ENCODE data around the gene FN1. TPM values are rescaled to one million over a fixed set of nuclear protein-coding genes. Genes with fewer than 3 reads are reported as not detected.

FN1 gene
- total RNA-seq, 1 donor from 2014 or later = 52.0 TPM

DNA sequence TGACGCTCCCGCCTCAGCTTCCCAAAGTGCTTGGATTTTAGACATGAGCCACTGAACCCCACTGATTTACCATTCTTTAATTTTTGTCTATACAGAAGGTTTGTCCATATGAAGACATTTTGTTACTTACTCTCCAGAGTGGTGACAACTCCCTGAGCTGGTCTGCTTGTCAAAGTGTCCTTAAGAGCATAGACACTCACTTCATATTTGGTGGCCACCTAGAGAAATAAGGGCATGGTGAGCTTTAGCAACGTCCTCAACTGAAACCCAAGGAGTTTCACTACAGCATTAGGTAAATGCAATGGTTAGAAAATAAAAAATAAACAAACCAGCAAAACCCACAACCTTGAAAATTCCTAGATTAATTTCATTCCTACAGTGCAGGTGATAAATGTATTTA, 57.8 kb downstream of the FN1 start:
- no peak for DNase-seq (ENCODE audit: low spot score)
- H3K9ac ChIP-seq = no peak overlapping the region
- TF ChIP-seq EZH2phosphoT487 (IDR thresholded peaks at IDR 0.05) = no peak
- H3K4me2 ChIP-seq = no peak overlapping the region
- H4K20me1 ChIP-seq (ENCODE audit: low read depth) = no peaks in the 10 kb centered on the region
- H3K4me3 Mint-ChIP-seq = no peak overlapping the region
- no peaks in the 10 kb centered on the region for H3K27me3 ChIP-seq
- no peaks in the 10 kb centered on the region for H3K79me2 ChIP-seq (ENCODE audit: low read depth)
- no peaks in the 10 kb centered on the region for H3F3A ChIP-seq (ENCODE audit: low read depth)
- peaks cover 46% of the 10 kb centered on the region for H3K36me3 Mint-ChIP-seq
- no peaks in the 10 kb centered on the region for H3K9me3 ChIP-seq (ENCODE audit: low read depth)
- H3K36me3 ChIP-seq = no peaks in the 10 kb centered on the region
- no peak overlapping the region for H3K4me3 ChIP-seq
- no peak overlapping the region for H3K27ac ChIP-seq
- H3K4me1 Mint-ChIP-seq = no peaks in the 10 kb centered on the region
- H3K27ac Mint-ChIP-seq = no peak overlapping the region
- peaks cover 2% of the 10 kb centered on the region for H3K27me3 Mint-ChIP-seq (ENCODE audit: insufficient read depth, low read depth)
- H2AFZ ChIP-seq (replicated peaks) = no peak overlapping the region
- no peaks in the 10 kb centered on the region for H3K9me3 Mint-ChIP-seq
- H3K4me1 ChIP-seq = no peaks in the 10 kb centered on the region

DNA sequence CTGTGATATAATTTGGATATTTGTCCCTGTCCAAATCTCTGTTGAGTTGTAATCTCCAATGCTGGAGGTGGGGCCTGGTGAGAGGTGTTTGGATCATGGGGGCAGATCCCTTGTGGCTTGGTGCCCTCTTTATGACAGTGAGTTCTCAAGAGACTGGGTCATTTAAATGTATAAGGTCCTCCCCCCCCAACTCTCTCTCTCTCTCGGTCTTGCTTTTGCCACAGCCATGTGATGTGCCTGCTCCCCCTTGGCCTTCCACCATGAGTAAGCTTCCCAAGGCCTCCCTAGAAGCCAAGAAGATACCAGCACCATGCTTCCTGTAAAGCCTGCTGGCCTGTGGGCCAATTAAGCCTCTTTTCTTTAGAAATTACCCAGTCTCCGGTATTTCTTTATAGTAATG, 58.6 kb downstream of the FN1 start:
- no peak overlapping the region for H3K27ac ChIP-seq
- H3K79me2 ChIP-seq (ENCODE audit: low read depth) = no peaks in the 10 kb centered on the region
- Mint-ChIP-seq H3K36me3 (peaks cover 42% of the 10 kb centered on the region), H3K9me3 (no peaks in the 10 kb centered on the region), H3K4me3 (no peak overlapping the region), H3K4me1 (no peaks in the 10 kb centered on the region), H3K27ac (no peak overlapping the region), H3K27me3 (ENCODE audit: insufficient read depth, low read depth) (no peaks in the 10 kb centered on the region)
- H3K9ac ChIP-seq = no peak overlapping the region
- DNase-seq (ENCODE audit: low spot score) = no peak
- no peaks in the 10 kb centered on the region for H3K27me3 ChIP-seq
- H3K9me3 ChIP-seq (ENCODE audit: low read depth) = no peaks in the 10 kb centered on the region
- no peak overlapping the region for H3K4me3 ChIP-seq
- no peaks in the 10 kb centered on the region for H4K20me1 ChIP-seq (ENCODE audit: low read depth)
- TF ChIP-seq, protein P1, sequence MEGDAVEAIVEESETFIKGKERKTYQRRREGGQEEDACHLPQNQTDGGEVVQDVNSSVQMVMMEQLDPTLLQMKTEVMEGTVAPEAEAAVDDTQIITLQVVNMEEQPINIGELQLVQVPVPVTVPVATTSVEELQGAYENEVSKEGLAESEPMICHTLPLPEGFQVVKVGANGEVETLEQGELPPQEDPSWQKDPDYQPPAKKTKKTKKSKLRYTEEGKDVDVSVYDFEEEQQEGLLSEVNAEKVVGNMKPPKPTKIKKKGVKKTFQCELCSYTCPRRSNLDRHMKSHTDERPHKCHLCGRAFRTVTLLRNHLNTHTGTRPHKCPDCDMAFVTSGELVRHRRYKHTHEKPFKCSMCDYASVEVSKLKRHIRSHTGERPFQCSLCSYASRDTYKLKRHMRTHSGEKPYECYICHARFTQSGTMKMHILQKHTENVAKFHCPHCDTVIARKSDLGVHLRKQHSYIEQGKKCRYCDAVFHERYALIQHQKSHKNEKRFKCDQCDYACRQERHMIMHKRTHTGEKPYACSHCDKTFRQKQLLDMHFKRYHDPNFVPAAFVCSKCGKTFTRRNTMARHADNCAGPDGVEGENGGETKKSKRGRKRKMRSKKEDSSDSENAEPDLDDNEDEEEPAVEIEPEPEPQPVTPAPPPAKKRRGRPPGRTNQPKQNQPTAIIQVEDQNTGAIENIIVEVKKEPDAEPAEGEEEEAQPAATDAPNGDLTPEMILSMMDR (IDR thresholded peaks at IDR 0.05) = no peak
- no peak for TF ChIP-seq EZH2phosphoT487 (IDR thresholded peaks at IDR 0.05)
- no peak for TF ChIP-seq EZH2 (IDR thresholded peaks at IDR 0.05)
- H3K4me2 ChIP-seq = no peak overlapping the region
- H3K4me1 ChIP-seq = no peaks in the 10 kb centered on the region
- H3F3A ChIP-seq (ENCODE audit: low read depth) = no peaks in the 10 kb centered on the region
- no peak overlapping the region for H2AFZ ChIP-seq (replicated peaks)
- no peaks in the 10 kb centered on the region for H3K36me3 ChIP-seq

DNA sequence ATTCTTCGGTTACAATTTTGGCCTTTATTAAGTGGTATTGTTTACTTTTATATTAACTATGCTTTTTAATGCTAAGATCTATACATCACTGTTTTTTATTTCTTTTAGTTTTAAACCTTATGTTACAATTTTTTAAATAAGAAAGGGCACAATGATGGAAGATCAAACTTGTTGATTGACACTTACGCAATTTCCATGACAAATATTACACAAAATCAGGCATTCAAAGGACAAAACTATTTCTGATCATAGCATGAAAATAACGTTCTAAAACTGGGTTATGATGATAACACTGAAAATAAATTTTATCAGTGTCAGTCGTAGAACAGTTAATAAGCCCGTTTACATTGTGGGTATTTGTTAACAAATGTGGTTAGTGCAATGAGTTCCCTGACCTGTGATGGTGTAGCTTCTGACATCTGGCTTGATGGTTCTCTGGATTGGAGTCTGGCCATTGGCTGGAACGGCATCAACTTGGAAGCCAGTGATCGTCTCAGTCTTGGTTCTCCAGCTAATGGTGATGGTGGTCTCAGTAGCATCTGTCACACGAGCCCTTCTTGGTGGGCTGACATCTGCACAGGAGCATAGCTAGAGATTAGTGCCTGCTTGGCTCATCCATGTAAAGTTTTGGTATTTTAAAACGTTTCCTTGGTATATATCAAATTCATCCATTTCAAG, 59.6 kb downstream of the FN1 start:
- no peaks in the 10 kb centered on the region for H3K27me3 ChIP-seq
- Mint-ChIP-seq H3K27me3 (ENCODE audit: insufficient read depth, low read depth) (no peaks in the 10 kb centered on the region), H3K4me1 (no peaks in the 10 kb centered on the region), H3K36me3 (peaks cover 45% of the 10 kb centered on the region), H3K27ac (no peak overlapping the region), H3K9me3 (no peaks in the 10 kb centered on the region), H3K4me3 (no peak overlapping the region)
- H3K4me3 ChIP-seq = no peak overlapping the region
- H3K27ac ChIP-seq = no peak overlapping the region
- H3K36me3 ChIP-seq = no peaks in the 10 kb centered on the region
- H3K4me2 ChIP-seq = no peak overlapping the region
- no peak for DNase-seq (ENCODE audit: low spot score)
- H3K9ac ChIP-seq = no peak overlapping the region
- TF ChIP-seq EZH2phosphoT487 (IDR thresholded peaks at IDR 0.05) = no peak
- TF ChIP-seq, protein P1 (IDR thresholded peaks at IDR 0.05) = no peak
- no peak for TF ChIP-seq EZH2 (IDR thresholded peaks at IDR 0.05)
- no peaks in the 10 kb centered on the region for H3F3A ChIP-seq (ENCODE audit: low read depth)
- no peaks in the 10 kb centered on the region for H3K4me1 ChIP-seq
- no peak overlapping the region for H2AFZ ChIP-seq (replicated peaks)
- no peaks in the 10 kb centered on the region for H3K9me3 ChIP-seq (ENCODE audit: low read depth)
- H3K79me2 ChIP-seq (ENCODE audit: low read depth) = no peaks in the 10 kb centered on the region
- no peaks in the 10 kb centered on the region for H4K20me1 ChIP-seq (ENCODE audit: low read depth)

DNA sequence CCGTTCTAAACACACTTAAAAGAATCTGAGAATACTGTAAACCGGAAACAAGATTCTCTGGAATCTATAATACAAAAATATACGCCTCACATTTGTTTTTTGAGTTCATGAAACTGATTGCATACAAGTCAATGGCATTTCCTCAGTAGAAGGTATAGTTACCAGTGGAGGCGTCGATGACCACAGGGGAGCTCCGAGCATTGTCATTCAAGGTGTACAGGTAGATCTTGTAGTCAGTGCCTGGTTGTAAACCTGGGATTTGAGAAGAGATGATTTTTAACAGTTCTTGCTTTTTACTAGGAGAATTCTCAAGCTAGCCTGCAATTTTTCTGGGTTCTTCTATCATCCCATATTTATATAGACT, 60.4 kb downstream of the FN1 start:
- H3F3A ChIP-seq (ENCODE audit: low read depth) = no peaks in the 10 kb centered on the region
- no peak overlapping the region for H3K27ac ChIP-seq
- TF ChIP-seq, protein P1 (IDR thresholded peaks at IDR 0.05) = no peak
- no peak for TF ChIP-seq EZH2 (IDR thresholded peaks at IDR 0.05)
- no peak for TF ChIP-seq EZH2phosphoT487 (IDR thresholded peaks at IDR 0.05)
- no peaks in the 10 kb centered on the region for H3K27me3 ChIP-seq
- H3K36me3 ChIP-seq = no peaks in the 10 kb centered on the region
- H3K27me3 Mint-ChIP-seq (ENCODE audit: insufficient read depth, low read depth) = no peaks in the 10 kb centered on the region
- no peaks in the 10 kb centered on the region for H4K20me1 ChIP-seq (ENCODE audit: low read depth)
- no peak overlapping the region for H2AFZ ChIP-seq (replicated peaks)
- no peak for DNase-seq (ENCODE audit: low spot score)
- no peaks in the 10 kb centered on the region for H3K4me1 Mint-ChIP-seq
- H3K4me2 ChIP-seq = no peak overlapping the region
- H3K9ac ChIP-seq = no peak overlapping the region
- H3K4me3 Mint-ChIP-seq = no peak overlapping the region
- no peaks in the 10 kb centered on the region for H3K9me3 ChIP-seq (ENCODE audit: low read depth)
- H3K4me3 ChIP-seq = no peak overlapping the region
- no peaks in the 10 kb centered on the region for H3K4me1 ChIP-seq
- no peak overlapping the region for H3K27ac Mint-ChIP-seq
- no peaks in the 10 kb centered on the region for H3K9me3 Mint-ChIP-seq
- peaks cover 47% of the 10 kb centered on the region for H3K36me3 Mint-ChIP-seq
- no peaks in the 10 kb centered on the region for H3K79me2 ChIP-seq (ENCODE audit: low read depth)
